Caco-2 (cell line): ENCODE measurements around the gene TPSD1. TPM values are rescaled to one million over a fixed set of nuclear protein-coding genes. Genes with fewer than 3 reads are reported as not detected.

Source experiments
- BruUV-seq: library from RNA; stranded (reverse); fragments of 400-500 nt; replicated peaks from 2 replicates; lab custom pipeline; 2021; lab: Mats Ljungman, UMichigan
- CTCF ChIA-PET: fragments of 300-600 bp; sonication (Branson Sonifier 250); formaldehyde crosslinking; loops from one replicate; lab custom pipeline; 2022; ENCODE audit warnings: antibody characterized with exemption; lab: Charles Lee
- POLR2A ChIA-PET: fragments of 300-600 bp; sonication (Branson Sonifier 250); formaldehyde crosslinking; loops from one replicate; lab custom pipeline; 2022; ENCODE audit warnings: antibody characterized with exemption; lab: Charles Lee
- DNase-seq, 2 experiments: peaks; one replicate each; pipeline versions ENCODE4 v3.0.0 to v3.0.0-alpha.2; 2020 to 2022
- H3K27me3 ChIP-seq: replicated peaks from 2 replicates; pipeline ENCODE4 v1.6.0; 2011; ENCODE audit warnings: low read length; ENCODE audit not compliant: control insufficient read depth, insufficient read depth
- H3K36me3 ChIP-seq: 2 replicates; pipeline ENCODE4 v1.5.1; 2011; ENCODE audit warnings: low read length; ENCODE audit not compliant: control insufficient read depth, insufficient read depth
- H3K4me1 ChIP-seq: fragments of 250-450 bp; sonication (Bioruptor Pico); 2 replicates; pipeline ENCODE4 v1.5.1; 2020; ENCODE audit warnings: mild to moderate bottlenecking
- H3K4me3 ChIP-seq: 2 replicates; pipeline ENCODE4 v1.5.1; 2011; ENCODE audit warnings: low read depth, mild to moderate bottlenecking, control low read depth, low read length
- H3K9me3 ChIP-seq: fragments of 250-450 bp; sonication (Bioruptor Pico); 2 replicates; pipeline ENCODE4 v1.5.1; 2020; ENCODE audit warnings: mild to moderate bottlenecking, moderate library complexity
- H3K27ac Mint-ChIP-seq: one replicate; pipeline ENCODE4 v1.8.0; 2022; ENCODE audit warnings: mixed read lengths; ENCODE audit not compliant: unreplicated experiment
- H3K27me3 Mint-ChIP-seq: one replicate; pipeline ENCODE4 v1.8.0; 2022; ENCODE audit warnings: mixed read lengths; ENCODE audit not compliant: insufficient read depth, unreplicated experiment
- H3K36me3 Mint-ChIP-seq: one replicate; pipeline ENCODE4 v1.8.0; 2022; ENCODE audit warnings: mild to moderate bottlenecking, mixed read lengths; ENCODE audit not compliant: insufficient read depth, unreplicated experiment
- H3K4me1 Mint-ChIP-seq: one replicate; pipeline ENCODE4 v1.8.0; 2022; ENCODE audit warnings: low read depth, mixed read lengths; ENCODE audit not compliant: unreplicated experiment
- H3K4me3 Mint-ChIP-seq: one replicate; pipeline ENCODE4 v1.8.0; 2022; ENCODE audit warnings: mild to moderate bottlenecking, moderate library complexity, mixed read lengths; ENCODE audit not compliant: unreplicated experiment
- H3K9me3 Mint-ChIP-seq: one replicate; pipeline ENCODE4 v1.8.0; 2022; ENCODE audit warnings: mixed read lengths; ENCODE audit not compliant: unreplicated experiment
- CTCF ChIP-seq, 2 experiments: fragments of 200-600 bp in 1 of 2; IDR thresholded peaks; 1 replicate in 1 of 2; 2 replicates in 1 of 2; pipeline versions ENCODE4 v1.5.1 to v1.8.0; 2011 to 2022; ENCODE audit warnings: antibody characterized with exemption in 1 of 2, control low read depth in 1 of 2, inconsistent platforms in 1 of 2, low read depth in 1 of 2, low read length in 1 of 2, mild to moderate bottlenecking in 1 of 2, moderate library complexity in 1 of 2; ENCODE audit not compliant: insufficient read depth in 1 of 2, severe bottlenecking in 1 of 2, unreplicated experiment in 1 of 2
- intact Hi-C: fragments of 100-400 bp; cut with micrococcal nuclease; formaldehyde crosslinking; loops from one replicate; pipeline ENCODE4 v1.10.0; 2022; ENCODE audit not compliant: unreplicated experiment
- total RNA-seq: library from RNA; stranded (reverse); gene quantifications from 2 replicates; pipeline ENCODE4 v1.2.3, GENCODE V29; 2022

Gene TPSD1
- total RNA-seq, 1 experiment from 2014 or later, result not detected

GRCh38 chr16:1297018-1297696 lies 41.3 kb downstream of the TPSD1 start:
- peaks cover 47% of the 10 kb centered on the region for H3K4me1 ChIP-seq
- BruUV-seq, result no TSS peak
- H3K27ac Mint-ChIP-seq, result peak overlapping the region; percentile 63

GRCh38 chr16:1298406-1298805 lies 42.5 kb downstream of the TPSD1 start:
- Histone ChIP-seq H3K36me3 (no peaks in the 10 kb centered on the region), H3K27me3 (no peaks in the 10 kb centered on the region), H3K4me1 (peaks cover 46% of the 10 kb centered on the region), H3K4me3 (no peak overlapping the region), H3K9me3 (no peaks in the 10 kb centered on the region)
- H3K36me3 Mint-ChIP-seq, result peaks cover 11% of the 10 kb centered on the region
- ChIA-PET POLR2A (interaction anchor here (0.9 kb wide), 1 partner anchor 10 kb away, joined by 3 read pairs; no protein-coding TSS in a partner anchor), CTCF (no interaction called here)
- H3K27ac Mint-ChIP-seq, result peak overlapping the region; percentile 76
- intact Hi-C loops, result no loop called here
- H3K4me1 Mint-ChIP-seq, result peaks cover 22% of the 10 kb centered on the region
- no peaks in the 10 kb centered on the region for H3K27me3 Mint-ChIP-seq
- H3K9me3 Mint-ChIP-seq, result no peaks in the 10 kb centered on the region
- BruUV-seq, result no TSS peak
- no peak for DNase-seq
- no peak for TF ChIP-seq CTCF (IDR thresholded peaks at IDR 0.05; ENCODE audit: insufficient read depth in 1 of 2, low read depth in 1 of 2, low read length in 1 of 2, severe bottlenecking in 1 of 2, unreplicated experiment in 1 of 2)
- peak overlapping the region; percentile 69 for H3K4me3 Mint-ChIP-seq

More at GRCh38 chr16:1297018-1297696, 41.3 kb downstream of the TPSD1 start:
- intact Hi-C loops, result no loop called here
- POLR2A ChIA-PET, result interaction anchor here (0.6 kb wide), 2 partner anchors 19 to 646 kb away, joined by 3 read pairs; no protein-coding TSS in a partner anchor
- Histone ChIP-seq H3K4me3 (no peak overlapping the region), H3K9me3 (no peaks in the 10 kb centered on the region), H3K27me3 (no peaks in the 10 kb centered on the region), H3K36me3 (no peaks in the 10 kb centered on the region)
- no peak for TF ChIP-seq CTCF (IDR thresholded peaks at IDR 0.05; ENCODE audit: insufficient read depth in 1 of 2, low read depth in 1 of 2, low read length in 1 of 2, severe bottlenecking in 1 of 2, unreplicated experiment in 1 of 2)
- DNase-seq, result peak; percentile 65 to 71
- CTCF ChIA-PET, result interaction anchor here (0.6 kb wide), 1 partner anchor 42 kb away, joined by 3 read pairs; no protein-coding TSS in a partner anchor
- Mint-ChIP-seq H3K4me1 (peaks cover 22% of the 10 kb centered on the region), H3K4me3 (peak overlapping the region; percentile 42), H3K9me3 (no peaks in the 10 kb centered on the region), H3K36me3 (peaks cover 11% of the 10 kb centered on the region), H3K27me3 (no peaks in the 10 kb centered on the region)

- Histone ChIP-seq H3K4me3 (peak overlapping the region; percentile 26), H3K36me3 (no peaks in the 10 kb centered on the region), H3K9me3 (no peaks in the 10 kb centered on the region), H3K27me3 (no peaks in the 10 kb centered on the region), H3K4me1 (peaks cover 37% of the 10 kb centered on the region)
- peak; percentile 80 to 85 for DNase-seq
- CTCF ChIA-PET, result interaction anchor here (0.5 to 0.7 kb wide), 2 partner anchors 43 kb away, joined by 3 read pairs; no protein-coding TSS in a partner anchor
- BruUV-seq, result TSS peak; percentile 87
- intact Hi-C loops, result no loop called here
- Mint-ChIP-seq H3K4me1 (peaks cover 16% of the 10 kb centered on the region), H3K4me3 (peak overlapping the region; percentile 69), H3K27ac (peak overlapping the region; percentile 76), H3K9me3 (no peaks in the 10 kb centered on the region), H3K27me3 (no peaks in the 10 kb centered on the region), H3K36me3 (peaks cover 5% of the 10 kb centered on the region)
- POLR2A ChIA-PET, result interaction anchor here (0.9 kb wide), 1 partner anchor 10 kb away, joined by 3 read pairs; no protein-coding TSS in a partner anchor
- no peak for TF ChIP-seq CTCF (IDR thresholded peaks at IDR 0.05; ENCODE audit: insufficient read depth in 1 of 2, low read depth in 1 of 2, low read length in 1 of 2, severe bottlenecking in 1 of 2, unreplicated experiment in 1 of 2)
These were observed 43.4 kb downstream of the TPSD1 start for GRCh38 chr16:1299012-1299867.
